T-helper 1 cell (primary cell): ENCODE data around the gene DNAL1.
"Not testable (repeated sequence)": the region's sequence is repeated elsewhere in the genome, so short reads cannot be mapped to it uniquely, and the experiment has no call there.

ENCODE experiments used
- DNase-seq, 5 donors: peaks; one replicate each; pipeline ENCODE4 v3.0.0-alpha.2; 2012 to 2020
- total RNA-seq, 4 donors: gene quantifications; one replicate each; lab custom pipeline; 2026; lab: John Stamatoyannopoulos, UW

DNAL1 gene, protein sequence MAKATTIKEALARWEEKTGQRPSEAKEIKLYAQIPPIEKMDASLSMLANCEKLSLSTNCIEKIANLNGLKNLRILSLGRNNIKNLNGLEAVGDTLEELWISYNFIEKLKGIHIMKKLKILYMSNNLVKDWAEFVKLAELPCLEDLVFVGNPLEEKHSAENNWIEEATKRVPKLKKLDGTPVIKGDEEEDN
- total RNA-seq = 6.7 to 9.6 (median 8.1) reads per million in 4 donors

- peak; percentile 80 to 93 (median 85) for DNase-seq
Observed at GRCh38 chr14:73644531-73645247, at the start of gene DNAL1. TSS of gene DNAL1 (plus strand) at chr14:73644986. CDS start at chr14:73645040, 54 bp downstream.

DNA sequence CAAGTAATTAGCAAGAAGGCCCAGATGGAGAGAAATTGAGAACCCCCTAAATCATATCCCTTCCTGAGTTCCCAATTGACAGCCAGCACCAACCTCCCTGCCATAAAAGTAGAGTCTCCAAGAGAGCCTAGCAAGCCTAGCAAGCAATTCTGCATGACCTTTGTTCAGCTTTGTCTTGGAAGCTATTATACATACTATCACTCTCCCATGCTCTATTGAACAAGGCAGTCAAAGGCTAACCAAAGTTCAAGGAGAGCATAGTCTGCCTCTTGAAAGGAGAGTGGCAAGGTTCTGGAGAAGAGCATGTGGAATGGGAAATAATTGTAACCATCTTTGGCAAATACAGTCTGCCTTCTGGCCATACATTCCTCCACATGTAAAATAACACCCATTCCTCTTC is 45.3 kb upstream of the DNAL1 start:
- DNase-seq = no peak

GRCh38 chr14:73602994-73603393 is 41.8 kb upstream of the DNAL1 start:
- DNase-seq = no peak

- peak in 1 of 5 donors; percentile 6 for DNase-seq
Observed at GRCh38 chr14:73606271-73606670, 38.5 kb upstream of the DNAL1 start.

DNA sequence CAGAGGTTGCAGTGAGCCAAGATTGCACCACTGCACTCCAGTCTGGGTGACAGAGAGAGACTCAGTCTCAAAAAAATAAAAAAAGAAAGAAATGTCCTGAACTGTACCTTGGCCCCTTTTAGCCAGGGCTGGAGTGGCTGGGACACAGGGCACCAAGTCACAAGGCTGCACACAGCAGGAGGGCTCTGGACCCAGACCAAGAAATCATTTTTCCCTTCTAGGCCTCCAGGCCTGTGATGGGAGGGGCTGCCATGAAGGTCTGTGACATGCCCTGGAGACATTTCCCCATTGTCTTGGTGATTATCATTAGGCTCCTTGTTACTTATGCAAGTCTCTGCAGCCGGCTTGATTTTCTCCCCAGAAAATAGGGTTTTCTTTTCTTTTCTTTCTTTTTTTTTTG is 37.5 kb upstream of the DNAL1 start:
- DNase-seq = no peak

- no peak for DNase-seq
Observed at GRCh38 chr14:73610687-73611086, 34.1 kb upstream of the DNAL1 start.

- DNase-seq = peak; percentile 19 to 71 (median 42)
Observed at GRCh38 chr14:73612339-73613045, 32.3 kb upstream of the DNAL1 start, which contains the start of gene ACOT6. TSS of gene ACOT6 (plus strand) at chr14:73612517. CDS start at chr14:73612572, 55 bp downstream.

- no peak for DNase-seq
Observed at GRCh38 chr14:73613046-73613383, 31.8 kb upstream of the DNAL1 start.

GRCh38 chr14:73613419-73613963 is 31.3 kb upstream of the DNAL1 start:
- DNase-seq = no peak

DNA sequence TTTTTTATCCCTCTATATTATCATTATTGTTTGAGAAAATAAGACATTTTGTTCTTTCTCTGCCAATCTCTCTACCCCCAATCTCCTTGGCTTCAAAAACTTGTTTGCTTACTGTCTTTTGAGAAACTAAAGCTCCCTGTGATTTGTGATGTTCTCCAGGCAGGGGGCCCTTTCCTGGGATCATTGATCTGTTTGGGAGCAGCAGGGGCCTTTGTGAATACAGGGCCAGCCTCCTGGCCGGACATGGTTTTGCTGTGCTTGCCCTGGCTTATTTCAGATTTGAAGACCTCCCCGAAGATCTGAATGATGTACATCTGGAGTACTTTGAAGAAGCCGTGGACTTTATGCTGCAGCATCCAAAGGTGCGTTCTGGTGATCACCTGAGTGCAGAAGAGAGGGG is 28.0 kb upstream of the DNAL1 start:
- DNase-seq = no peak

DNA sequence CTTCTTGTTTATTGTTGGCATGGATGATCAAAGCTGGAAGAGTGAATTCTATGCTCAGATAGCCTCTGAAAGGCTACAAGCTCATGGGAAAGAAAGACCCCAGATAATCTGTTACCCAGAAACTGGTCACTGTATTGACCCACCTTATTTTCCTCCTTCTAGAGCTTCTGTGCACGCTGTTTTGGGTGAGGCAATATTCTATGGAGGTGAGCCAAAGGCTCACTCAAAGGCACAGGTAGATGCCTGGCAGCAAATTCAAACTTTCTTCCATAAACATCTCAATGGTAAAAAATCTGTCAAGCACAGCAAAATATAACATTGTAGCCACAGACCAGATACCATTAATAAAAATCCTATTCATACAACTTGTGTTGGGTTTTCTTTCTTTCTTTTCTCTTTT is 25.3 kb upstream of the DNAL1 start:
- DNase-seq = no peak

DNA sequence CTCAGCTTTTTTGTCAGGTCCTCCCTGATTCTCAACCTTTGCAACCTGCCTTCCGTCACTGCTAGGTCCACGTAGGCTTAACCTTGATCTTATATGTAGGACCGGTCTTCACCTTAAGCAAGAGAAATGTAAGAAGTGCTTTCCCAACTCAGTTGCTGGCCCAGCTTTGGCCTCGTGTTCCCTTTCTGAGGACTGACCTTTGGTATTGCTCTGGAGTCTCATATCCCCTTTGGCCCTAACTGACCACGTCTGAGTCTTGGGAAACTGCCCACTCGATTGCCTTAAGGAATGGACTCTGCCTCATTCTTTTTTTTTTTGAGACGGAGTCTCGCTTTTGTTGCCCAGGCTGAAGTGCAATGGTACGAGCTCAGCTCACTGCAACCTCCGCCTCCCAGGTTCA is 24.5 kb upstream of the DNAL1 start:
- no peak for DNase-seq

GRCh38 chr14:73623504-73624054 is 21.2 kb upstream of the DNAL1 start:
- DNase-seq = no peak

DNA sequence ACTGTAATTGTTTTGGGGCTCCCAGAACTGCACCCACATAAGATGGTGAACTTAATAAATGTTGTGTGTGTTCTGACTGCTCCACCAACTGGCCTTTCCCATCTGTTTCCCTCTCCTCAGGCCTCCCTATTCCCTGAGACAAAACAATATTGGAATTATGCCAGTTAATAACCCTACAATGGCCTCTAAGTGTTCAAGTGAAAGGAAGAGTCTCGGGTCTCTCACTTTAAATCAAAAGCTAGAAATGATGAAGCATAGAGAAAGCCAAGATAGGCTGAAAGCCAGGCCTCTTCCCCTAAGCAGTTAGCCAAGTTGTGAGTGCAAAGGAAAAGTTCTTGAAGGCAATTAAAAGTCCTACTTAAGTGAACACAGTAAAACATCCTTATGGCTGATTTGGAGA is 19.1 kb upstream of the DNAL1 start:
- no peak for DNase-seq

DNA sequence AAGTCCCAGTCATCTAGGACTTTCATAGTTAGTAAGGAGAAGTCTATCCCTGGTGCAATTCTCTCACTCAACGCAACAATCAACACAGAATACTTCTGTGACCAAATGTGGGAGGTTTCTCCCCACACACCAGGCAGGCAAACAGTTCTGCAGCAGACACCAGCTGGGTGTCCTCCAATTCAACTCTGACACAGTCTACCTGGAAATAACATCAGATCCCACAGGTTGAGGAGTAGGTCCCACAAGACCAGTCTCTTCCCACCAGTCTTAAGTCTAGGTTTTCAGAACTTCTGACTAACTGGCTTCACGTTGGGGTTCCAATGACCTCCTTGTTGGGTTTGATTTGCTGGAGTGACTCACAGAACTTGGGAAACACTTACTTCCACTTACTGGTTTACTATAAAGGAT is 17.6 kb upstream of the DNAL1 start:
- no peak for DNase-seq

DNA sequence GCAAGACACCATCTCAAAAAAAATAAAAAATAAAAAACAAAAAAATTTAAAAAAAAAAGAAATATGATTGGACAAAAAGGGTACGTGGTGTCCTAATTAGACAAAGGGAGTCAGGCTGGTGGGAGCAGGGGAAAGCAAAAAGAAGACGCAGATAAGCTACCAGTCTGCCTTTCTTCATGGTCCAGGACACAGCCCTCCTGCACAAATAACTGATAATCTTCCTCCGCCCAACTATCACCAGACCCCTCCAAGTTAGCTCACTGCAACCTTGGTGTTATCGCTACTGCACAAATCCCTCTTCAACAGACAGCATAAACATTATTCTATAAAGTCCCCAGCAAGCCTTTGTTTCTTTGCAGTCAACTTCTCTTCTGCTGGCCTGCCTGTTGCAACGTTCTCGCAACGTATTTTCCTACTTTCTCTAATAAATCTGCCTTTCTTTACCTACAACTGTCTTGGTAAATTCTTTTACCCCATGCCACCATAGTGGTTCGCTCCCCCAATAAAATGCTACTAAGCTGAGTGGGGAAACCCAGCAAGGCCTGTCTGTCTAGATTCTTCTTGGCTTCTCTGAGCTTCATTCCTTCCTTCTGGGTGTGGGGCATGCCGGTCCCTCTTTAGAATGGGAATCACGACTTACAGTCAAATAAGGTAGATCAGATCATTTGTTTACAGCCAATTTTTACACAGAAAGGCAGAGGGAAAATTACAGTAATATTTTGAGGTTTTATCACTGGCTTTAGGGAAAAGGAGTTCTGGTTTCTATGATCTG is 14.6 kb upstream of the DNAL1 start:
- DNase-seq = no peak

- peak in 4 of 5 donors; percentile 29 to 55 (median 44) for DNase-seq
Observed at GRCh38 chr14:73633116-73634010, 11.4 kb upstream of the DNAL1 start.

GRCh38 chr14:73634011-73634833 is 10.6 kb upstream of the DNAL1 start:
- no peak for DNase-seq

DNA sequence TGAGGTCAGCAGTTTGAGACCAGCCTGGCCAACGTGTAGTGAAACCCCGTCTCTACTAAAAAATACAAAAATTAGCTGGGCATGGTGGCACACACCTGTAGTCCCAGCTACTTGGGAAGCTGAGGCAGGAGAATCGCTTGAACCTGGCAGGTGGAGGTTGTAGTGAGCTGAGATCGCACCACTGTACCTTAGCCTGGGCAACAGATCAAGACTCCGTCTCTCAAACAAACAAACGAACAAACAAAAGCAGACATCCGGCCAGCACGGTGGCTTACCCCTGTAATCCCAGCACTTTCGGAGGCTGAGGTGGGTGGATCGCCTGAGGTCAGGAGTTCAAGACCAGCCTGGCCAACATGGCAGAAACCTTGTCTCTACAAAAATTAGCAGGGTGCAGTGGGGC is 8.4 kb upstream of the DNAL1 start:
- not testable (repeated sequence) for DNase-seq

GRCh38 chr14:73637830-73638229 is 7.0 kb upstream of the DNAL1 start:
- no peak for DNase-seq
